ENCODE measurements around the gene DPP7.

DPP7 gene

GRCh38 chr9:137096785-137097546 is 17.6 kb downstream of the DPP7 start:
- H3K9me3 Mint-ChIP-seq, result no peaks in the 10 kb centered on the region
- peak overlapping the region; percentile 86 for H3K4me3 Mint-ChIP-seq
- DNase-seq (ENCODE audit: low spot score in 2 of 2) (no peak), ATAC-seq (no peak)
- H3K27ac Mint-ChIP-seq, result peak overlapping the region; percentile 96
- H3K4me1 Mint-ChIP-seq, result peaks cover 22% of the 10 kb centered on the region
- peaks cover 51% of the 10 kb centered on the region for H3K36me3 Mint-ChIP-seq

- Mint-ChIP-seq H3K4me3 (peak overlapping the region; percentile 86), H3K9me3 (no peaks in the 10 kb centered on the region), H3K36me3 (peaks cover 62% of the 10 kb centered on the region), H3K27ac (peak overlapping the region; percentile 96), H3K4me1 (peaks cover 22% of the 10 kb centered on the region)
- peak; percentile 69 to 90 for DNase-seq (ENCODE audit: low spot score in 2 of 2)
- peak; percentile 99 for ATAC-seq
These were observed 18.6 kb downstream of the DPP7 start for GRCh38 chr9:137095664-137096517.

GRCh38 chr9:137089232-137089947 is 25.1 kb downstream of the DPP7 start:
- Mint-ChIP-seq H3K4me3 (no peak overlapping the region), H3K27ac (peak overlapping the region; percentile 90)

GRCh38 chr9:137088121-137088520 is 26.4 kb downstream of the DPP7 start:
- Mint-ChIP-seq H3K9me3 (no peaks in the 10 kb centered on the region), H3K4me3 (peak overlapping the region; percentile 92), H3K36me3 (peaks cover 83% of the 10 kb centered on the region), H3K4me1 (peaks cover 49% of the 10 kb centered on the region), H3K27ac (peak overlapping the region; percentile 76)
- ATAC-seq (no peak), DNase-seq (ENCODE audit: low spot score in 2 of 2) (no peak)

More at GRCh38 chr9:137089232-137089947, 25.1 kb downstream of the DPP7 start:
- peaks cover 41% of the 10 kb centered on the region for H3K4me1 Mint-ChIP-seq
- no peaks in the 10 kb centered on the region for H3K9me3 Mint-ChIP-seq
- peaks cover 77% of the 10 kb centered on the region for H3K36me3 Mint-ChIP-seq
- DNase-seq (ENCODE audit: low spot score in 2 of 2) (no peak), ATAC-seq (no peak)

GRCh38 chr9:137087409-137087925 is 27.1 kb downstream of the DPP7 start:
- Mint-ChIP-seq H3K27ac (peak overlapping the region; percentile 76), H3K4me3 (peak overlapping the region; percentile 92), H3K4me1 (peaks cover 54% of the 10 kb centered on the region), H3K9me3 (no peaks in the 10 kb centered on the region), H3K36me3 (peaks cover 83% of the 10 kb centered on the region)
- ATAC-seq (no peak), DNase-seq (ENCODE audit: low spot score in 2 of 2) (no peak)

- H3K4me3 Mint-ChIP-seq, result peak within 1 kb of the TSS; percentile 92
- H3K9me3 Mint-ChIP-seq, result no peaks in the 10 kb centered on the region
- peaks cover 83% of the 10 kb centered on the region for H3K36me3 Mint-ChIP-seq
- ATAC-seq, result peak; percentile 85
- H3K4me1 Mint-ChIP-seq, result peaks cover 54% of the 10 kb centered on the region
- DNase-seq (ENCODE audit: low spot score in 2 of 2), result peak; percentile 96 to 99
- H3K27ac Mint-ChIP-seq, result peak within 1 kb of the TSS; percentile 98
These were observed 27.8 kb downstream of the DPP7 start, which contains the start of gene MAN1B1 for GRCh38 chr9:137086531-137087408. TSS of gene MAN1B1 (plus strand) at chr9:137086985. CDS start at chr9:137087000, 15 bp downstream.

GRCh38 chr9:137085920-137086530 is 28.5 kb downstream of the DPP7 start:
- H3K36me3 Mint-ChIP-seq, result peaks cover 83% of the 10 kb centered on the region
- peaks cover 54% of the 10 kb centered on the region for H3K4me1 Mint-ChIP-seq
- peak overlapping the region; percentile 92 for H3K4me3 Mint-ChIP-seq
- H3K9me3 Mint-ChIP-seq, result no peaks in the 10 kb centered on the region
- DNase-seq (ENCODE audit: low spot score in 2 of 2) (peak; percentile 43 to 79), ATAC-seq (peak; percentile 0)
- peak overlapping the region; percentile 98 for H3K27ac Mint-ChIP-seq

- ATAC-seq, result no peak
- Mint-ChIP-seq H3K4me3 (peak overlapping the region; percentile 92), H3K27ac (no peak overlapping the region), H3K9me3 (no peaks in the 10 kb centered on the region), H3K4me1 (peaks cover 50% of the 10 kb centered on the region), H3K36me3 (peaks cover 85% of the 10 kb centered on the region)
- DNase-seq (ENCODE audit: low spot score in 2 of 2), result no peak
These were observed 30.0 kb downstream of the DPP7 start for GRCh38 chr9:137084526-137084925.

GRCh38 chr9:137083394-137084004 is 31.0 kb downstream of the DPP7 start:
- no peaks in the 10 kb centered on the region for H3K9me3 Mint-ChIP-seq
- peak overlapping the region; percentile 64 for H3K27ac Mint-ChIP-seq
- DNase-seq (ENCODE audit: low spot score in 2 of 2), result no peak
- peaks cover 40% of the 10 kb centered on the region for H3K4me1 Mint-ChIP-seq
- ATAC-seq, result peak; percentile 14
- H3K36me3 Mint-ChIP-seq, result peaks cover 90% of the 10 kb centered on the region
- peak overlapping the region; percentile 8 for H3K4me3 Mint-ChIP-seq

GRCh38 chr9:137082925-137083290 is 31.6 kb downstream of the DPP7 start:
- Mint-ChIP-seq H3K4me1 (peaks cover 34% of the 10 kb centered on the region), H3K36me3 (peaks cover 89% of the 10 kb centered on the region), H3K27ac (no peak overlapping the region), H3K4me3 (no peak overlapping the region), H3K9me3 (no peaks in the 10 kb centered on the region)
- DNase-seq (ENCODE audit: low spot score in 2 of 2) (no peak), ATAC-seq (no peak)

GRCh38 chr9:137082222-137082924 is 32.2 kb downstream of the DPP7 start:
- no peak for ATAC-seq
- Mint-ChIP-seq H3K36me3 (peaks cover 84% of the 10 kb centered on the region), H3K4me3 (no peak overlapping the region), H3K9me3 (no peaks in the 10 kb centered on the region), H3K27ac (no peak overlapping the region), H3K4me1 (peaks cover 29% of the 10 kb centered on the region)
- no peak for DNase-seq (ENCODE audit: low spot score in 2 of 2)

- Mint-ChIP-seq H3K4me1 (peaks cover 22% of the 10 kb centered on the region), H3K36me3 (peaks cover 68% of the 10 kb centered on the region), H3K27ac (no peak overlapping the region), H3K4me3 (peak overlapping the region; percentile 66), H3K9me3 (no peaks in the 10 kb centered on the region)
- DNase-seq (ENCODE audit: low spot score in 2 of 2), result no peak
- no peak for ATAC-seq
These were observed 34.0 kb downstream of the DPP7 start for GRCh38 chr9:137080260-137081122.
